Right cardiac atrium (tissue), 5 donors: ENCODE measurements around the gene CENPA. TPM values are rescaled to one million over a fixed set of nuclear protein-coding genes. Genes with fewer than 3 reads are reported as not detected.
"Not testable (repeated sequence)": the region's sequence is repeated elsewhere in the genome, so short reads cannot be mapped to it uniquely, and the experiment has no call there.

Experiments used
- ATAC-seq, 2 donors: fragments of 200-7000 bp; cut with Tn5 transposase; one replicate each; pipeline versions ENCODE4 v1.8.0 to v1.9.1; 2020; ENCODE audit warnings: moderate library complexity in 2 of 2, mild to moderate bottlenecking in 1 of 2
- DNase-seq, 3 donors: peaks; one replicate each; pipeline ENCODE4 v3.0.0-alpha.2; 2020
- H3K27ac ChIP-seq: one replicate; pipeline ENCODE4 v1.5.1; 2013; ENCODE audit warnings: mild to moderate bottlenecking, low read length, control low read depth, moderate library complexity
- H3K27me3 ChIP-seq: one replicate; pipeline ENCODE4 v1.6.1; 2013; ENCODE audit not compliant: control insufficient read depth, insufficient read depth
- H3K4me1 ChIP-seq: one replicate; pipeline ENCODE4 v1.6.1; 2013; ENCODE audit warnings: low read length; ENCODE audit not compliant: control insufficient read depth, insufficient read depth
- H3K4me3 ChIP-seq: one replicate; pipeline ENCODE4 v1.5.1; 2013; ENCODE audit warnings: low read length, control low read depth
- H3K9me3 ChIP-seq: one replicate; pipeline ENCODE4 v1.6.1; 2013; ENCODE audit warnings: low read length; ENCODE audit not compliant: control insufficient read depth
- WGBS: extraction: QIAGEN DNeasy Blood & Tissue Kit; methylation state at CpG from one replicate; pipeline ENCODE4 v1.1.7; 2013; 5-methylcytosine and 5-hydroxymethylcytosine counted together
- intact Hi-C, 4 donors: fragments of 100-400 bp; cut with DNase I; formaldehyde crosslinking; loops; one replicate each; pipeline versions ENCODE4 v1.11.0 to v1.14.0; 2022 to 2023
- polyA plus RNA-seq: library from polyadenylated mRNA; stranded (reverse); fragments of 200-250 nt; gene quantifications from one replicate; pipeline ENCODE4 v1.2.3, GENCODE V29; 2013
- total RNA-seq, 4 donors: library from RNA; stranded (reverse); fragmentation: NEBNext Ultra II Directional; extraction: Animal tissue kit (Norgen Biotek cat#: 25700); gene quantifications; one replicate each; pipeline ENCODE4 v1.2.1, GENCODE V29; 2021
- donor health status: healthy with polysubstance abuse.
- donor health status: DM: no; HTN: yes; CAD: no.
- donor health status: DM: no; HTN: no; CAD: no.
- donor health status: DM: no; HTN: yes; CAD: no; lungs with severe emphysema.
- donor health status: DM: yes; HTN: yes; CAD: no.

The CENPA gene
- total and polyA plus RNA-seq, 5 donors: 0.18 to 0.91 (median 0.71) TPM; not detected in 2

DNA sequence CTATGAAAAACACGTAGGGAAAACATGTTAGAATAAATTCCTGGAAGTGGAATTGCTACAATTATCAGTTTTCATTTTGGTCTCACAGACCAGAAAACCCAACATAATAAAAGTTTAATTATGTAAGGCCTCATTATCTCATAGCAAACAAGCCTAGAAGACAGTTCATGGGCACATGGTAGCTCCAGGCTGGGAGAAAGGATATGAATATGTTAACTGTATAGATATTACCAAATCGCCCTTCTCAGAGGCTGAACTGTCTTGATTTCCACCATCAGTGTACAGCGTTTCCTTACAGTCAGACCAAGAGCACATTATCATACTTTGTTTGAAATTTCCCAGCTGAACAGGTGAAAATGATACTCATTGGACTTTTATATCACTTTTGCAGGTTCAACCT lies 38.9 kb upstream of the CENPA start:
- intact Hi-C loops: loop anchor here in 1 of 4 donors (2.0 kb wide), 1 partner anchor 142 kb away; no protein-coding TSS in a partner anchor
- 71% methylated on average over 3 of the region's 3 CpGs for WGBS

DNA sequence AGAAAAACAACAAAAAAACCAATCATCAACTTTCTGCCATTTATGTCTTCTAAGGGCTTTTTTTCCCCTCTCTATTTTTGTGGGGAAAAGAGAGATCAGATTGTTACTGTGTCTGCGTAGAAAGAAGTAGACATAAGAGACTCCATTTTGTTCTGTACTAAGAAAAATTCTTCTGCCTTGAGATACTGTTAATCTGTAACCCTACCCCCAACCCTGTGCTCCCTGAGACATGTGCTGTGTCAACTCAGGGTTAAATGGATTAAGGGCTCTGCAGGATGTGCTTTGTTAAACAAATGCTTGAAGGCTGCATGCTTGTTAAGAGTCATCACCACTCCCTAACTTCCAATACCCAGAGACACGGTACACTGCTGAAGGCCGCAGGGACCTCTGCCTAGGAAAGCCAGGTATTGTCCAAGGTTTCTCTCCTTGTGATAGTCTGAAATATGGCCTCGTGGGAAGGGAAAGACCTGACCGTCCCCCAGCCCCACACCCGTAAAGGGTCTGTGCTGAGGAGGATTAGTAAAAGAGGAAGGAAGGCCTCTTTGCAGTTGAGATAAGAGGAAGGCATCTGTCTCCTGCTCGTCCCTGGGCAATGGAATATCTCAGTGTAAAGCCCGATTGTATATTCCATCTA lies 36.0 kb upstream of the CENPA start:
- H3K4me1 ChIP-seq, intact Hi-C loops, H3K4me3 ChIP-seq, H3K9me3 ChIP-seq, ATAC-seq, H3K27ac ChIP-seq, H3K27me3 ChIP-seq, DNase-seq: not testable (repeated sequence)
- 40% methylated on average over 8 of the region's 8 CpGs for WGBS

More for the DNA sequence above, 38.9 kb upstream of the CENPA start:
- no peak overlapping the region for H3K27ac ChIP-seq
- H3K27me3 ChIP-seq: no peaks in the 10 kb centered on the region
- H3K4me1 ChIP-seq: no peaks in the 10 kb centered on the region
- no peak overlapping the region for H3K4me3 ChIP-seq
- ATAC-seq (no peak), DNase-seq (no peak)
- H3K9me3 ChIP-seq: no peaks in the 10 kb centered on the region

DNA sequence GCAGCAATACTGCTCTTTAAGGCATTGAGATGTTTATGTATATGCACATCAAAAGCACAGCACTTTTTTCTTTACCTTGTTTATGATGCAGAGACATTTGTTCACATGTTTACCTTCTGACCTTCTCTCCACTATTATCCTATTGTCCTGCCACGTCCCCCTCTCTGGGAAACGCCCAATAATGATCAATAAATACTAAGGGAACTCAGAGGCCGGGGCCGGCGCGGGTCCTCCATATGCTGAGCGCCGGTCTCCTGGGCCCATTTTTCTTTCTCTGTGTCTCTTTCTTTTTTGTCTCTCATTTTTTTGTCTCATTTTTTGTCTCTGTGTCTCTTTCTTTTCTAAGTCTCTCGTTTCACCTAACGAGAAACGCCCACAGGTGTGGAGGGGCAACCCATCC lies 35.4 kb upstream of the CENPA start:
- WGBS: 80% methylated on average over 11 of the region's 11 CpGs

DNA sequence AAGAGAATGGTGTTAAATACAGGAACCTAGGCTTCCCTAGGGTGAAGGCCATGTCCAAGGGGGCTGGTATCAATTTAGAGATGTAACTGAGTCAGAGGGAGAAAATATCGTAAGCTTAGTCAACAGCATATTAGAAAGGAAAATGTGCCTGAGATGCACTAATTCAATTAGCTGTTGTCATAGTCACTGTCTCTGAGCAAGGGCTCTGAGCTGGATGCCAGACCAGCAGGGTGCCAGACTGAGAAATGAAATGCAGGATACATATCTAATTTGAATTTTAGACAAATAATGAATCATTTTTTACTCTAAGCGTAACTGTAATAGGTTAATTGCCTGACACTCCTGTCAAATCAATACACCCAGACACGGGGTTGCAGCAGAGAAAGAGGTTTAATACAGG lies 33.2 kb upstream of the CENPA start:
- ATAC-seq (no peak), DNase-seq (no peak)
- Histone ChIP-seq H3K27me3 (no peaks in the 10 kb centered on the region), H3K9me3 (no peaks in the 10 kb centered on the region), H3K4me1 (no peaks in the 10 kb centered on the region), H3K27ac (no peak overlapping the region), H3K4me3 (no peak overlapping the region)
- intact Hi-C loops: no loop called here
- whole genome bisulfite sequencing: 80% methylated on average over 3 of the region's 3 CpGs

More for the DNA sequence above, 35.4 kb upstream of the CENPA start:
- H3K27me3 ChIP-seq, H3K9me3 ChIP-seq, H3K4me3 ChIP-seq, H3K4me1 ChIP-seq, DNase-seq, H3K27ac ChIP-seq, ATAC-seq, intact Hi-C loops: not testable (repeated sequence)

DNA sequence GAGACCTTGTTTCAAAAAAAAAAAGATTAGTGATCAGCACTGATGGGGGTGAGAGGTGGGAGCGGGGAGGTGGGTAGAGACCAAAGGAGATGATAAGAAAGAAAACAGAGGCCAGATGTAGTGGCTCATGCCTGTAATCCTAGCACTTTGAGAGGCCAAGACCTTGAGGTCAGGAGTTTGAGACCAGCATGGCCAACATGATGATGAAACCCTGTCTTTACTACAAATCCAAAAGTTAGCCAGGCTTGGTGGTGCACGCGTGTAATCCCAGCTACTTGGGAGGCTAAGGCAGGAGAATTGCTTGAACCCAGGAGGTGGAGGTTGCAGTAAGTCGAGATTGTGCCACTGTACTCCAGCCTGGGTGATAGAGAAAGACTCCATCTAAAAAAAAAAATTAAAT lies 31.3 kb upstream of the CENPA start:
- no peak overlapping the region for H3K27ac ChIP-seq
- WGBS: 93% methylated on average over 4 of the region's 4 CpGs
- H3K9me3 ChIP-seq: no peaks in the 10 kb centered on the region
- no peak overlapping the region for H3K4me3 ChIP-seq
- DNase-seq (no peak), ATAC-seq (no peak)
- intact Hi-C loops: no loop called here
- H3K4me1 ChIP-seq: peaks cover 7% of the 10 kb centered on the region
- H3K27me3 ChIP-seq: no peaks in the 10 kb centered on the region

DNA sequence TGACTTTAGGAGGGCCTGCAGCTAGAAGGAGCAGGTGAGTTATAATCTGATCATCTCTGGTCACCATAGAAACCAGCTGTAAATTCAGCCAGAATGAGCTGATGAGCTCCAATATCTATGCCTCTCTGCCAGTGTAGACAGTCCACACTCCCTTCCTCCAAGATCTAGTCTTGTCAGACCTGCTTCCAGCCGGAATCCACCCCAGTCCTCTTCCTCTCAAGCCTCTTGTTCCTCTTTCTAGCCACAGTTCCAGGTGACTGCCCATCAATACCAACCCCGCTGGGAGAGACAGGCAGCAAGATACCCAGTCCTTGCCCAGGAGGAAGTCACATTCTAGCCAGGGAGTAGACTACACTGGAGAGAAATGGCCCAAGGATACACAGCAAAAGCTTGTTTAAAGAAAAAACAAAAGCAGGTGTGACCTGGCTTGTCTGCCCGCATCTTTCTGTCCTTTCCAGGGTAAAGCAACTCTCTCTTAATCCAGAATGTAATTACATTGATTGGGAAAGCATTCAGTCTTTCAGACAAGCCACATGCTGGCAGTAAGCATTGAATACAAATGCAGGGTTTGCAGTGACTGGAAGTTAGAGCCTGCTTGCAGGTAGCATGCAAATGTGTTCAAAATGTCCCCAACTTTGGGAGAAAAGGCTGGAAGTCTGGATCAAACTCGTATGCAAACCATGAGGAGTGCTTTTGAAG lies 30.7 kb upstream of the CENPA start:
- Histone ChIP-seq H3K27ac (no peak overlapping the region), H3K4me1 (peaks cover 7% of the 10 kb centered on the region), H3K4me3 (no peak overlapping the region), H3K27me3 (no peaks in the 10 kb centered on the region), H3K9me3 (no peaks in the 10 kb centered on the region)
- no peak for ATAC-seq
- 80% methylated on average over 4 of the region's 4 CpGs for WGBS
- intact Hi-C loops: no loop called here
- no peak for DNase-seq

DNA sequence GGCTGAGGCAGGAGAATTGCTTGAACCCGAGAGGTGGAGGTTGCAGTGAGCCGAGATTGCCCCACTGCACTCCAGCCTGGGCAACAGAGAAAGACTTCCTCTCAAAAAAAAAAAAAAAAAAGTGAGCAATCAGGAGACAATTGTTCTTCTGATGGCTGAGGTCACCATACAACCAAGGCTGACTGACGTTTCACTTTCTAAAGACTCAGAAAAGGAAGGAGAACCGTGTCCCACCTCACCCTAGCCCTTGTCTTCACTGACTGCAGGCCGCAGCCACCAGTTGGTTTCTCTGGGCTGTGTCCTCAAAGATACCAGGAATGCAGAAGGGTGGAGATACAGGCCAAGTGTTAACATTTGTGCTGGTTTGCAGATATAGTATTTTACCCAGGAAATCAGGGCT lies 29.5 kb upstream of the CENPA start:
- Histone ChIP-seq H3K4me3 (no peak overlapping the region), H3K9me3 (no peaks in the 10 kb centered on the region), H3K27ac (no peak overlapping the region), H3K4me1 (peaks cover 7% of the 10 kb centered on the region), H3K27me3 (no peaks in the 10 kb centered on the region)
- WGBS: 64% methylated on average over 5 of the region's 5 CpGs
- ATAC-seq: no peak
- intact Hi-C loops: no loop called here
- DNase-seq: no peak

DNA sequence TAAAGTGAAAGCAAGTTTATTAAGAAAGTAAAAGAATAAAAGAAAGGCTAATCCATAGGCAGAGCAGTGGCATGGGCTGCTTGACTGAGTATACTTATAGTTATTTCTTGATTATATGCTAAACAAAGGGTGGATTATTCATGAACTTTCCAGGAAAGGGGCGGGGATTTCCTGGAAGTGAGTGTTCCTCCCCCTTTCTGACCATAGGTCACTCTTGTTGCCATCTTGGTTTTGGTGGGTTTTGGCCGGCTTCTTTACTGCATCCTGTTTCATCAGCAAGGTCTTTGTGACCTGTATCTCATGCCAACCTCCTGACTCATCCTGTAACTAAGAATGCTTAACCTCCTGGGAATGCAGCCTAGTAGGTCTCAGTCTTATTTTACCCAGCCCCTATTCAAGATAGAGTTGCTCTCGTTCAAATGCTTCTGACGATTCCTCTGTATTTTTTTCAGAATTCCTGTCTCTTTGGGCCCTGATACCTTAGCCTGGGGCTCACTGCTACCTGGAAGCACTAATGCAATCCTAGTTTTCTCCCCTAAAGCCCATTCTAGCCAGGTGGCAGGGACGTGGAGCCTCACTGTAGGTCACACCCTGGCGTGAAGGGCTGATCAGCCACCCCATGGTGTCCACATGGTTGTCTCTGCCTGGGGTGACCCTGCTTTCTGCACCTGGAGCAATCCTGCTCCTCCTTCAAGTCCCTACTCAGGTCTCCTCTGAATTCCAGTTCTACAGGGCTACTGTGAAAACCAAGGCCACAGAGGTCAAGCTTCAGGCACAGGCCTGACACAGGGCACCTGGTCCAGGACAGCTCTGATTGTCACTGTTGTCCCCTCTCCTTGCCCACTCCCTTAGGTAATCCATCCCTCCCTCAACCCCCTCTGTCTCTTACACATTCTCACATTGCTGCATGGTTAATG lies 27.7 kb upstream of the CENPA start:
- WGBS: 53% methylated on average over 6 of the region's 6 CpGs
- peak; percentile 54 to 83 for ATAC-seq

DNA sequence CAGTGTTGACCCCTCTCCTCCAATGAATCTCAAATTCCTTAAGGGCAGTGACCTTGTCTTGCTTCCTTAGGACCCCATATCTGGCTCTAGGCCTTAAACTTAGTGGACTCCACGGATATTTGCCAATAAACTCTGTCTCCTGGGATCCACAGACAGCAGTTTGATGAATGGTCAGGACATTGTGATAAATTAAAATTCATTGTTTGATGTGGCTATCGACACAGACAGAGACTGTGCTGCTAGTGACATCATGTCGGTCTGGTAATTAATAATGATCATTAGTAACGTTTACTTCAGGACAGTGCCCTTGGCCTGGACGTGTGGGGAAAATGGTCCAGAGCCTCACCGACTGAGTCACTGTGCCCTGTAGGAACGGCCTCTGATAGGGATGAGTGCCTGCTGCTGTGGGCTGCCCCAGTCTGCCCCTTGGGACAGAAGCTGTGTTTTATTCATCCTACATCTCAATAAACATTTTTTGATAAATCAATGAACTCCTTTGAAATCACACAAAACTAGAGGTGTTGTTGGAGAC lies 27.0 kb upstream of the CENPA start:
- ATAC-seq (no peak), DNase-seq (no peak)
- H3K27ac ChIP-seq: peak overlapping the region; percentile 83
- intact Hi-C loops: no loop called here
- no peaks in the 10 kb centered on the region for H3K9me3 ChIP-seq
- peaks cover 7% of the 10 kb centered on the region for H3K4me1 ChIP-seq
- no peak overlapping the region for H3K4me3 ChIP-seq
- WGBS: 77% methylated on average over 7 of the region's 7 CpGs
- H3K27me3 ChIP-seq: no peaks in the 10 kb centered on the region

More for the DNA sequence above, 27.7 kb upstream of the CENPA start:
- Histone ChIP-seq H3K27ac (peak overlapping the region; percentile 83), H3K9me3 (no peaks in the 10 kb centered on the region), H3K27me3 (no peaks in the 10 kb centered on the region), H3K4me3 (no peak overlapping the region), H3K4me1 (peaks cover 7% of the 10 kb centered on the region)
- DNase-seq: peak in 1 of 3 donors; percentile 40
- intact Hi-C loops: no loop called here

DNA sequence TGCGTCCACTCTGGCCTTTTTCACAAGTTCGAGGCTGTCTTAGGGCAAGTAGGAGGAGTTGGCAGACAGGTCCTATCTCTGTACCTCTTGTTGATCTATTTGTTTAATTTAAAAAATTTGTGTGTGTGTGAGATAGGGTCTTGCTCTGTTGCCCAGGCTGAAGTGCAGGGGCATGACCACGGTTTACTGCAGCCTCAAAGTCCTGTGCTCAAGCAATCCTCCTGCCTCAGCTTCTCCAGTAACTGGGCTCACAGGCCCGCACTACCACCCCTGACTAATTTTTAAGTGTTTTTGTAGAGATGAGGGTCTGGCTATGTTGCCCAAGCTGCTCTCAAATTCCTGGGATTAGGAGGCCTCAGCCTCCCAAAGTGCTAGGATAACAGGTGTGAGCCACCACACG lies 26.0 kb upstream of the CENPA start:
- ATAC-seq: no peak
- Histone ChIP-seq H3K27ac (no peak overlapping the region), H3K9me3 (no peaks in the 10 kb centered on the region), H3K4me3 (no peak overlapping the region), H3K27me3 (no peaks in the 10 kb centered on the region), H3K4me1 (peaks cover 7% of the 10 kb centered on the region)
- intact Hi-C loops: no loop called here
- WGBS: 91% methylated on average over 5 of the region's 5 CpGs
- DNase-seq: no peak
